IMR-90 (cell line): ENCODE data around the gene TTC31. TPM values are rescaled to one million over a fixed set of nuclear protein-coding genes. Genes with fewer than 3 reads are reported as not detected.

Experiments
- ATAC-seq: fragments of 200-7000 bp; cut with Tn5 transposase; 2 replicates; pipeline ENCODE4 v1.9.1; 2020; ENCODE audit warnings: low read depth, mild to moderate bottlenecking, moderate library complexity
- BruUV-seq: library from RNA; stranded (reverse); fragments of 400-500 nt; replicated peaks from 2 replicates; lab custom pipeline; 2021; lab: Mats Ljungman, UMichigan
- CTCF ChIA-PET: fragments of 300-600 bp; formaldehyde crosslinking; extraction: SDS; loops from one replicate; lab custom pipeline; 2021; ENCODE audit warnings: antibody characterized with exemption; lab: Yijun Ruan, JAX
- POLR2A ChIA-PET: fragments of 300-600 bp; sonication (Branson Sonifier 250); formaldehyde crosslinking; loops from one replicate; lab custom pipeline; 2022; ENCODE audit warnings: antibody characterized with exemption; ENCODE audit not compliant: unreplicated experiment; lab: Charles Lee
- DNase-seq: peaks from one replicate; pipeline ENCODE4 v3.0.0; 2013
- H2AFZ ChIP-seq: replicated peaks from 2 replicates; pipeline ENCODE3; 2013; ENCODE audit warnings: low read length, mild to moderate bottlenecking; ENCODE audit not compliant: poor library complexity
- H2AK5ac ChIP-seq: 2 replicates; pipeline ENCODE4 v1.6.1; 2013; ENCODE audit warnings: low read depth, low read length, inconsistent platforms
- H2AK9ac ChIP-seq: replicated peaks from 2 replicates; pipeline ENCODE3; 2013; ENCODE audit warnings: mild to moderate bottlenecking, low read depth, low read length, moderate library complexity; ENCODE audit not compliant: poor library complexity
- H2BK120ac ChIP-seq: 2 replicates; pipeline ENCODE4 v1.6.1; 2013; ENCODE audit warnings: low read depth, low read length, inconsistent platforms
- H2BK15ac ChIP-seq: 3 replicates; pipeline ENCODE4 v1.6.1; 2013; ENCODE audit warnings: low read depth, low read length, inconsistent platforms
- H2BK20ac ChIP-seq: 2 replicates; pipeline ENCODE4 v1.6.1; 2013; ENCODE audit warnings: low read depth, mild to moderate bottlenecking, inconsistent platforms, low read length, moderate library complexity
- H2BK5ac ChIP-seq: 2 replicates; pipeline ENCODE4 v1.6.1; 2013; ENCODE audit warnings: mild to moderate bottlenecking, low read depth, low read length, inconsistent platforms; ENCODE audit not compliant: poor library complexity, severe bottlenecking
- H3K14ac ChIP-seq: replicated peaks from 2 replicates; pipeline ENCODE4 v1.6.1; 2013; ENCODE audit warnings: low read depth, low read length, inconsistent platforms
- H3K18ac ChIP-seq: 2 replicates; pipeline ENCODE4 v1.6.1; 2013; ENCODE audit warnings: low read depth, low read length, control low read depth
- H3K23ac ChIP-seq: 2 replicates; pipeline ENCODE4 v1.6.1; 2013; ENCODE audit warnings: low read depth, low read length, inconsistent platforms
- H3K27ac ChIP-seq: 2 replicates; pipeline ENCODE4 v1.5.1; 2013; ENCODE audit warnings: mild to moderate bottlenecking, control low read depth, low read length; ENCODE audit not compliant: insufficient read depth
- H3K27me3 ChIP-seq: 2 replicates; pipeline ENCODE4 v1.6.1; 2013; ENCODE audit warnings: low read length; ENCODE audit not compliant: control insufficient read depth, insufficient read depth
- H3K36me3 ChIP-seq: 2 replicates; pipeline ENCODE4 v1.6.1; 2013; ENCODE audit warnings: low read length, mixed read lengths; ENCODE audit not compliant: control insufficient read depth, insufficient read depth
- H3K4ac ChIP-seq: 2 replicates; pipeline ENCODE4 v1.6.1; 2013; ENCODE audit warnings: low read depth, low read length, inconsistent platforms
- H3K4me1 ChIP-seq: 2 replicates; pipeline ENCODE4 v1.6.1; 2013; ENCODE audit warnings: low read length, mixed read lengths; ENCODE audit not compliant: control insufficient read depth, insufficient read depth
- H3K4me2 ChIP-seq: 2 replicates; pipeline ENCODE4 v1.6.1; 2013; ENCODE audit warnings: low read depth, mild to moderate bottlenecking, control low read depth, low read length, moderate library complexity
- H3K4me3 ChIP-seq: 2 replicates; pipeline ENCODE4 v1.5.1; 2013; ENCODE audit warnings: low read depth, mild to moderate bottlenecking, control low read depth, low read length, moderate library complexity; ENCODE audit not compliant: insufficient read depth
- H3K56ac ChIP-seq: 2 replicates; pipeline ENCODE4 v1.6.1; 2013; ENCODE audit warnings: low read length, inconsistent platforms; ENCODE audit not compliant: insufficient read depth; ENCODE audit errors: extremely low read depth
- H3K79me1 ChIP-seq, 2 experiments: 2 replicates each; pipeline ENCODE4 v1.6.1; 2013; ENCODE audit warnings: low read length in 2 of 2, inconsistent platforms in 1 of 2, low read depth in 1 of 2
- H3K9ac ChIP-seq: 2 replicates; pipeline ENCODE4 v1.6.1; 2013; ENCODE audit warnings: low read depth, low read length, control low read depth
- H3K9me1 ChIP-seq: 2 replicates; pipeline ENCODE4 v1.6.1; 2013; ENCODE audit warnings: low read length, inconsistent platforms; ENCODE audit not compliant: insufficient read depth
- H3K9me3 ChIP-seq: 2 replicates; pipeline ENCODE4 v1.6.1; 2013; ENCODE audit warnings: low read length; ENCODE audit not compliant: control insufficient read depth, insufficient read depth
- H4K20me1 ChIP-seq: 2 replicates; pipeline ENCODE4 v1.6.1; 2013; ENCODE audit warnings: low read length, inconsistent platforms; ENCODE audit not compliant: insufficient read depth
- H4K5ac ChIP-seq: 2 replicates; pipeline ENCODE4 v1.6.1; 2013; ENCODE audit warnings: mild to moderate bottlenecking, low read depth, low read length, control low read depth
- H4K8ac ChIP-seq, 2 experiments: 2 replicates each; pipeline ENCODE4 v1.6.1; 2013; ENCODE audit warnings: low read depth in 2 of 2, low read length in 2 of 2, control low read depth in 1 of 2, inconsistent platforms in 1 of 2
- H4K91ac ChIP-seq: 2 replicates; pipeline ENCODE4 v1.6.1; 2013; ENCODE audit warnings: low read depth, low read length, inconsistent platforms; ENCODE audit not compliant: insufficient read depth
- CEBPB ChIP-seq: IDR thresholded peaks from 2 replicates; pipeline ENCODE4 v1.6.1; 2012; ENCODE audit warnings: low read depth, low read length, improper control_type of control experiment
- CHD1 ChIP-seq: IDR thresholded peaks from 2 replicates; pipeline ENCODE4 v1.6.1; 2012; ENCODE audit warnings: low read depth, low read length, improper control_type of control experiment
- CTCF ChIP-seq: conservative IDR thresholded peaks from 2 replicates; pipeline ENCODE4 v1.5.1; 2012; ENCODE audit warnings: mild to moderate bottlenecking, low read depth, low read length, improper control_type of control experiment
- ELK1 ChIP-seq: fragments of 150-350 bp; IDR thresholded peaks from 2 replicates; pipeline ENCODE4 v1.6.1; 2016; ENCODE audit warnings: low read depth, mild to moderate bottlenecking, low read length, moderate library complexity, borderline replicate concordance
- FOS ChIP-seq: fragments of 150-350 bp; IDR thresholded peaks from 2 replicates; pipeline ENCODE4 v1.6.1; 2016; ENCODE audit warnings: low read depth, low read length
- MAFK ChIP-seq: IDR thresholded peaks from 2 replicates; pipeline ENCODE4 v1.6.1; 2012; ENCODE audit warnings: low read depth, low read length, improper control_type of control experiment
- MAZ ChIP-seq: IDR thresholded peaks from 2 replicates; pipeline ENCODE4 v1.6.1; 2012; ENCODE audit warnings: low read depth, mild to moderate bottlenecking, low read length, improper control_type of control experiment, moderate library complexity, borderline replicate concordance
- MXI1 ChIP-seq: IDR thresholded peaks from 2 replicates; pipeline ENCODE4 v1.6.1; 2012; ENCODE audit warnings: low read depth, mild to moderate bottlenecking, low read length, moderate library complexity, borderline replicate concordance
- NFE2L2 ChIP-seq: fragments of 150-350 bp; IDR thresholded peaks from 2 replicates; pipeline ENCODE4 v1.6.1; 2016; ENCODE audit warnings: low read depth, mild to moderate bottlenecking, low read length
- POLR2A ChIP-seq: IDR thresholded peaks from 2 replicates; pipeline ENCODE4 v1.6.1; 2012; ENCODE audit warnings: mild to moderate bottlenecking, low read depth, low read length
- RAD21 ChIP-seq: IDR thresholded peaks from 2 replicates; pipeline ENCODE4 v1.6.1; 2012; ENCODE audit warnings: low read length, improper control_type of control experiment
- RCOR1 ChIP-seq: IDR thresholded peaks from 2 replicates; pipeline ENCODE4 v1.6.1; 2012; ENCODE audit warnings: mild to moderate bottlenecking, low read length, improper control_type of control experiment; ENCODE audit not compliant: insufficient replicate concordance
- RFX5 ChIP-seq: IDR thresholded peaks from 2 replicates; pipeline ENCODE4 v1.8.0; 2012; ENCODE audit warnings: low read depth, mild to moderate bottlenecking, low read length, moderate library complexity
- SMC3 ChIP-seq: fragments of 150-350 bp; IDR thresholded peaks from 2 replicates; pipeline ENCODE4 v1.6.1; 2016; ENCODE audit warnings: low read depth, mild to moderate bottlenecking, antibody characterized with exemption, low read length, moderate library complexity
- USF2 ChIP-seq: fragments of 150-350 bp; IDR thresholded peaks from 2 replicates; pipeline ENCODE4 v1.6.1; 2017; ENCODE audit warnings: mild to moderate bottlenecking, antibody characterized with exemption, low read length, low read depth
- WGBS, 2 experiments: methylation state at CpG; one replicate each; pipeline versions ENCODE4 v1.1.5 to v1.1.7; 2013; ENCODE audit warnings: missing lambda C conversion rate in 2 of 2; ENCODE audit not compliant: insufficient read length in 1 of 2; ENCODE audit errors: extremely low coverage in 2 of 2; 5-methylcytosine and 5-hydroxymethylcytosine counted together
- dilution Hi-C: fragments of 300-500 bp; cut with HindIII; formaldehyde crosslinking; loops from one replicate; pipeline ENCODE4 v1.14.3; 2018; ENCODE audit warnings: low sequenced_read_pairs; ENCODE audit not compliant: unreplicated experiment
- in situ Hi-C: fragments of 300-500 bp; cut with MboI; formaldehyde crosslinking; loops from 3 replicates; pipeline ENCODE4 v1.14.3; 2019; ENCODE audit warnings: low sequenced_read_pairs, inconsistent platforms, mixed read lengths
- intact Hi-C: fragments of 100-400 bp; cut with micrococcal nuclease; formaldehyde crosslinking; loops from 2 replicates; pipeline ENCODE4 v1.10.0; 2022
- polyA plus RNA-seq, 3 experiments: library from polyadenylated mRNA; depleted of rRNA; stranded (reverse); fragments of >200 nt; gene quantifications; 2 replicates each; pipeline ENCODE4 v1.2.3, GENCODE V29; 2012; ENCODE audit warnings: low replicate concordance in 1 of 3
- total RNA-seq: library from RNA; depleted of rRNA; stranded (reverse); fragments of >200 nt; gene quantifications from 2 replicates; pipeline ENCODE4 v1.2.3, GENCODE V29; 2012

The TTC31 gene
- total and polyA plus RNA-seq, 2 of the 4 experiments (the other 2 are of a cell fraction) = 6.3 to 18.8 TPM

- H3K9me3 ChIP-seq = no peaks in the 10 kb centered on the region
- H4K5ac ChIP-seq = no peak overlapping the region
- no peak overlapping the region for H3K4ac ChIP-seq
- in situ Hi-C loops = loop anchor here (25.0 kb wide), 1 partner anchor 365 kb away; no protein-coding TSS in a partner anchor
- DNase-seq (no peak), ATAC-seq (no peak)
- no peaks in the 10 kb centered on the region for H3K9me1 ChIP-seq
- no peak overlapping the region for H2BK15ac ChIP-seq
- dilution Hi-C loops = no loop called here
- no peak overlapping the region for H3K18ac ChIP-seq
- intact Hi-C loops = no loop called here
- H3K23ac ChIP-seq = no peak overlapping the region
- no peak overlapping the region for H3K4me3 ChIP-seq
- H3K4me1 ChIP-seq = peaks cover 7% of the 10 kb centered on the region; the same call in 1 of the 2 replicates
- no TSS peak for BruUV-seq
- no peak overlapping the region for H2AK5ac ChIP-seq
- H2BK120ac ChIP-seq = no peak overlapping the region
- H2AFZ ChIP-seq = peak overlapping the region; percentile 76
- 76% methylated on average over 10 of the region's 19 CpGs; no CpG with 5 or more reads in 1 of the 2 experiments for WGBS, 2 experiments
- no peak overlapping the region for H3K56ac ChIP-seq
- CTCF ChIA-PET = interaction anchor here (1.0 kb wide), 1 partner anchor 14 kb away, joined by 3 read pairs; the partner anchor contains the start of genes CCDC142 and TTC31
- H3K36me3 ChIP-seq = peaks cover 18% of the 10 kb centered on the region; the same call in 1 of the 2 replicates
- no peak overlapping the region for H3K4me2 ChIP-seq
- H2BK20ac ChIP-seq = no peak overlapping the region
- H2BK5ac ChIP-seq = no peak overlapping the region
- H3K27me3 ChIP-seq = peaks cover 38% of the 10 kb centered on the region
- H3K79me1 ChIP-seq = peaks cover 0 to 6% of the 10 kb centered on the region in 2 experiments; a peak in 1 of 4 replicates
- H4K8ac ChIP-seq = no peak overlapping the region
- H3K27ac ChIP-seq = no peak overlapping the region
- no peak overlapping the region for H3K14ac ChIP-seq
- no peak overlapping the region for H4K91ac ChIP-seq
- no peak overlapping the region for H2AK9ac ChIP-seq
- no peaks in the 10 kb centered on the region for H4K20me1 ChIP-seq
- H3K9ac ChIP-seq = no peak overlapping the region
- POLR2A ChIA-PET = no interaction called here
- TF ChIP-seq RFX5 (no peak), USF2 (no peak), RCOR1 (no peak), MXI1 (no peak), POLR2A (no peak), FOS (no peak), CHD1 (no peak), ELK1 (no peak), NFE2L2 (no peak), RAD21 (no peak), CEBPB (no peak), MAZ (no peak), CTCF (no peak), SMC3 (no peak), MAFK (no peak)
These were observed 14.3 kb downstream of the TTC31 start for GRCh38 chr2:74496997-74497776.
